GM19240 (cell line): ENCODE results near the gene NGF.
"Not testable (repeated sequence)": the region's sequence is repeated elsewhere in the genome, so short reads cannot be mapped to it uniquely, and the experiment has no call there.

Experiments used
- DNase-seq: peaks from one replicate; pipeline ENCODE4 v3.0.0; 2011; ENCODE audit warnings: low spot score; ENCODE audit not compliant: insufficient read length

The NGF gene

GRCh38 chr1:115310581-115311473 is 27.2 kb downstream of the NGF start:
- DNase-seq = no peak

- not testable (repeated sequence) for DNase-seq
Measured at GRCh38 chr1:115309504-115309903, 28.5 kb downstream of the NGF start.

DNA sequence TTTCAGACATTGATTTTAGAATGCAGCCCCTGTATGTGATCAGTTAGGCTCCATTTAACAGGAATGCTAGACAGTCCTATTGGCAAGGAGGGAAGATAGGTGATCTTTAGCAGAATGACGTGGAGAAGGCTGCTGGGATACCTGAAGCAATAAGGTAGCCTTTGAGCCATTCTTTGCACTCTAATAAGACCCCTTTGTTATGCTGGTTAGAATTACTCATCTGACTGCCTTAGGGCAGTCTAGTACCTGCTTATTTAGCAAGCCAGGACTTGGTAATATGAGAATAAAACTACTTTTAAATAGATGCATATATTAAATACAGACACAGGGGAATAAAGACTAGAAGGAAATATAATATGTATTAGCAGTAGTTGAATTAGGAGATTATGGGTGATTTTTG is 29.1 kb downstream of the NGF start:
- DNase-seq = no peak

DNA sequence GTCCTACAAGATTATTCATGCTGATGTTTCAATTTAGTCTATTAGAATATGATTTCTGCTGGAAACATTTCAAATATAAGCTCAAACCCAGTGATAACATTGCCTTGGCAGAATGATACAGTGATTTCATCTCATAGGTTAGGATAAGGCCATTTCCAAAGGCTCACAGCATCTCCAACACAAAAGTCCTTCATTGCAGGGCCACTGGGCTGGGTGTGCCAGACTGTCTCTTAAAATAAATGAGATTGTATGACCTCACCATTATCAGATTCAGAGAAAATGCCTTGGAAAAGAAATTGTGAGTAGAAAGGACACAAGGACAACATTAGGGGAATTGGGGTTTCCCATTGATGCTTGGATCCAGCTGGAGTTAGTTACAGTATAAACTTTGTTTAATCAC is 30.4 kb downstream of the NGF start:
- DNase-seq = no peak

DNA sequence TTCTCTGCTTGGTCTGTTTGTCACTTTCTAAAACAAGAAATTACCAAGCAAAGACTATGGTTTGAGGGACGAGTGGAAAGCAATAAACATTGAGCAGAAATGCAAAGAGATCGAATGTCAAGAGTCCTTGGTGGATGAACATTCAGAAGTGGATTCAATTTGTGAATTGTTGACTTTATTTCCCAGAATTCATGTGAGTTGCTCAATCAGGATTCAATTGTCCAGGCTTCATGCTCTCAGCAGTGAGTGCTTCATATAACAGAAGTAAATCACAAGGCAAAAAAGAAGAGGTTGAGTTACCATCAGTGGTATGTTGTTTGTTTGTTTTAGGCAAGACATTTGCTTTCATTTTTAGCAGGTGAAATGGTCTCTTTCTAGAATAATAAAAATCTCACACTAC is 31.9 kb downstream of the NGF start:
- no peak for DNase-seq

DNA sequence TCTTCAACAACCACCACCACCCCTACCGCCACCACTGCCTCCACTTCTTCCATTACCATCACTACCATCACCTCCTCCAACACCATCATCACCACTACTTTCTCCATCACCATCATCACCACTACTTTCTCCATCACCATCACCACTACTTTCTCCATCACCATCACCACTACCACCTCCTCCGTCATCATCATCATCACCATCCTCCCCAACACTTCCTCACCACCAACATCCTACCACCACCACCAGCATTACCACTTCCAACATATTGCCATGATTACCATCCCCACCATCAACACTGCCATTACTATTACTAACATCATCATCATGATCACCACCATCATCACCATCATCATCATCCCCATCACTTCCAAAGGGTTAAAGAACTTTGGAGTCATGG is 34.7 kb downstream of the NGF start:
- no peak for DNase-seq

DNA sequence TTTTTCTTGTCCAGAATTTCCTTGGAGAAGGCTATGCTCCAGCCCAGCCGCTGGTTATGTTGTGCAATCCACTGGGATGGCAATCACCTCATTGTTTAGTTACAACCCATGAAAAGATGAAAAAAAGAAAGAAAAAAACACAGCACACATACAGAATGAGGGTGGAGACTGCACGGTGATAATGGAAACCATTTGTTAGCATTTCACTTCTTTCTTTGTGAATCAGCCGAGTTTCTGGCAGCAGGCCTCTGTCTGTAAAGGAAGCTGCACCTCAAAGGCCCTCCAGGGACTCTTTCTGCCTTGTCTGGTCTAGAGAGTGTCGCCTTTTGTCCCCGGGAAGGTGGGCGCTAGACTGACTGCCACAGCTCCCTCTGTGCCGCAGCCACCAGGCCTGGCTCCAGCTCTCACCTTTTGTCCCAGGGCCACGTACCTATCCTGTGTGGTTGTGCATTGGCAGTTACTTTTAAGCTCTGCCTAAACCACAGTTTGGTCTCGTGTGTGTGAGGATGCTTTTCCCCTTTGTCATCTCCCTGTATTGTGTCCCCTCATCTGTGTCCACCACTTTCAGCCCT is 35.6 kb downstream of the NGF start:
- no peak for DNase-seq

DNA sequence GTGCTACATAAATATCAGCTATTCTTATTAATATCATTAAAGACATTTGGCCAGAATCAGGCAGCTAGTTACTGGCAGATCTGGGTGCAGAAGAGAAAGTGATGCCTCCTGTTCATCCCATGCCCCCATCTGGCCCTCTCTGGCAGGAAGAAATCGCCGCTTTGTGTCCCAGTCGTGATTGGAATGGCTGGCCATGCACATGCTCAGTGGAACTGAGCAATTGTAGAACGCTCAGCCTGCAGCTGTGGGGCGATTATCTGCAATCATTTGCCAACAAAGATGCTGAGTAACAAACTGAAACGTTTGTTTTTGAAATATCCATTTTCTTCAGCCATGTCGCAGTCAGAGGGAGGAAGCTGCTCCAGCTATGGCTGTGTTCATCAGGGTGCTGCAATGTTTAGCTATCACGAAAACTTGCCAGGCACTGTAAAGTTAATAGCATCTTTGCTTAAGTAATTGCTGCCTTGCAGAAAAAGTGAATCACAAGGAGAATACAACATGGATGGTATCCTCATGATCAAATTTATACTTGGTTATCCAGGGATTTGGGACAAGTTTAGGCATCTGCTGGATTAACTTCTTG is 36.5 kb downstream of the NGF start:
- no peak for DNase-seq

DNA sequence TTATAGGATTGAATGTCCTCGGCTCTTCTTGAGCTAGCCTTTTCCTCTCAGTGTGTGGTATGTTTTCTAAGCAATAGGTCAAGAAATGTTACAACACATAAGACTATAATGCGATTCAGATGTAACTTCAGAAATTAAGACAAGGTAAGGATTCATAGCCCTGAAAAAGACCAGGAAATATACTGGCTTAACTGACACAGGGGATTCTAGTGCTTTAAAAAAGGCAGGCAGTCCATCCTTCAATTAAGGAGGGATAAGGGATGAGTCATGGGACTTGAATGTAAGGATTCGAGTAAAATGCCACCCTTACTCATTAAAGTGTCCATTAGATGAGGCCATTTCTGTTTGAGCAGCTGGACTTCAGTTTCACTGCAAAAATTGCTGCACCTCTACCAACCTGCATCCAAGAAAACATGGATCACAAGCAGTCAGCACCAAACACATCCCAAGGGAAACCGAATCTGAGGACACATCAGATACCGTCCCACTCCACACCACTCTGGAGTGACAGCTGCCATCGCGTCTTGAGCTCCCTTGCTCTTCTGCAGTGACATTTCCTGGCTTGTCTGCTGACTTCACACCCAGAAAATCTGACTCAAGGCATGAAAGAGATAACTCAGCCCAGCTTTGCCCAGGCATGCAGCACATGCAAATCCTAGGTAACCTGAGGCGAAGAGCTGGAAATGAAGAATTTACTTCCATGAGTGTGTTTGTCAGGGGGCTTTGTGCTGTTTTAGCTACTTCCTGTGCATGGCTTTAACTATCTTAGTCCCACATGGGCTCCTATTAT is 37.8 kb downstream of the NGF start:
- no peak for DNase-seq

GRCh38 chr1:115299266-115299665 is 38.8 kb downstream of the NGF start:
- no peak for DNase-seq

- DNase-seq = peak; percentile 33
Measured at GRCh38 chr1:115296981-115297380, 41.1 kb downstream of the NGF start.

GRCh38 chr1:115295904-115296696 is 41.9 kb downstream of the NGF start:
- DNase-seq = no peak

DNA sequence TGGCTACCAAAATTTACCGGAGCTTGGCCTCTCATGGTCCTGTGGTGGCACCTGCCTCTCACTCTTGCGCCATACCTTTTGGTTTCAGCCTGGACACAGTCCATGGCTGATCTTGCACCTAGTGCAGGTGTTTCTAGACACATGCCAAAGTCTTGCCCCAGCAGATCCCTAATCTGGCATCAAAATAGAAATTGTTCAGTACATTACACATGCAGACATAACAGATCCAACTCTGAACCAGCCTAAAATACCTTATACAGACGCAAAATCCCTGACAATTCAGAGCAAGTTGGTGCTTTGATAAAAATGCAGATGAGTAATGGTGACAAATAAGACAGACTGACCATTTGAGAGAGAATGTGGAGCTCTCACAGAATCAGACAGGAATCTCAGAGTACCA is 44.1 kb downstream of the NGF start:
- DNase-seq = no peak

DNA sequence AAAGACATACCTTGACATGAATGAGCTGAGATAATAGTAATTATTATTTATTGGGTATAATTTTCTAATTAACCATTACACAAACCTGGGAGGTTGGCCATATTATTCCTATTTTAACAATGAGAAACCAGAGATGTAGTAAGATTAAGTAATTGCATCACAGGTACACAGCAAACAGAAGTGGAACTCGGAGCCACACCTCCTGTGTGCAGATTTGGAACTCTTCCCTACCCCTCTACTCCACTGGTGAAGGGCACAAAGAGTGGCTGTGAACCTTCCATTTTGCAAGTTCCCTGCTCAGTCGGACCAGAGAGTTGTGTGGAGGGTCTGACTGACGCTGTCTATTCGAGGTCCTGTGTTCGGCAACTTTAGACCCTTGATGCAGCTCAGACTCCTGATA is 45.0 kb downstream of the NGF start:
- DNase-seq = no peak

- no peak for DNase-seq
Measured at GRCh38 chr1:115291741-115292140, 46.3 kb downstream of the NGF start.

DNA sequence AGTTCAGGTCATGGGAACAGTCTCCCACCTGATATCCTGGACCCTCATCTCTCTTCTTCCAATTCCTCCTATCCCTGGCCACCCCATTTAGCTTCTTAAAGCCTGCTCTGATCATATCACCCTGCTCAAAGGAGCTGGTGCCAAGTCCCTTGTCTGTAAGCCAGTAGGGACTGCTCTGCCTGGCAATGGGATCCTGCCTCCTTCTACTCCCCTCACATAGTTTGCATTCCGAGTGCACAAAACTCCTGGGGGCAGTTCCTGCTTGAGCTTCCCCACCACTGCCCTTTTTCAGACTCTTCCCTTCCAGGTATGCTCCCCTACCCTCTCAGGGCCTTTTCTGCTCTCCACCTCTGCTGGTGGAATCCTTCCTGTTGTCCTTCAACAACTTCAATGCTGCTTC is 48.1 kb downstream of the NGF start:
- no peak for DNase-seq

- no peak for DNase-seq
Measured at GRCh38 chr1:115288591-115289198, 49.4 kb downstream of the NGF start.

DNA sequence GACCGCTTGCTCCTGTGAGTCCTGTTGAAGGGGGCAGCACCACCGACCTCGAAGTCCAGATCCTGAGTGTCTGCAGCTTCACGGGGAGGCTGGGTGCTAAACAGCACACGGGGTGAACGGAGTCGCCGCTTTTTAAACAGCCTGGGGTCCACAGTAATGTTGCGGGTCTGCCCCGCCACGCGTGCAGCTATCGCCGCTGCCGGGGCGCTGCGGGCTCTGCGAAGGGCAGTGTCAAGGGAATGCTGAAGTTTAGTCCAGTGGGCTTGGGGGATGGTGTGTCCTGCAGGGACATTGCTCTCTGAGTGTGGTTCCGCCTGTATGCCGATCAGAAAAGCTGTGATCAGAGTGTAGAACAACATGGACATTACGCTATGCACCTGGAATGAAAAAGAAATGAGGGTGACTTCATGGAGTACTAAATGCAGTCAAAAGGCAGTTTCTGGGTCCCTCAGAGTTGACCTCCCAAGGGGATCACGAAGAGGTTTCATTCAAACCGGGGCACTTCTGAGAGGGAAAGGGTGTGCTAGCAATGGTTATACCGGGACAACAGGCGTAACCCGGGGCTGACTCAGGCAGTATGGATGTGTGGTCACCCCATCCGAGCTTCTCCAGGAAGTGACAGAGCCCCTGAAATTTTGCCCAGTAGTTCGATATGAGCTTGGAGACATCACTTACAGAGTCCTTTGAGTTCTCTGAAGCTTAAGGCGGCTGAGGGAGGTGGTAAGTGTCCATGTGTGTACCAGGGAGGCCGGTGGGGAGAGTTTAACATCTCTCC is 51.4 kb downstream of the NGF start:
- no peak for DNase-seq

DNA sequence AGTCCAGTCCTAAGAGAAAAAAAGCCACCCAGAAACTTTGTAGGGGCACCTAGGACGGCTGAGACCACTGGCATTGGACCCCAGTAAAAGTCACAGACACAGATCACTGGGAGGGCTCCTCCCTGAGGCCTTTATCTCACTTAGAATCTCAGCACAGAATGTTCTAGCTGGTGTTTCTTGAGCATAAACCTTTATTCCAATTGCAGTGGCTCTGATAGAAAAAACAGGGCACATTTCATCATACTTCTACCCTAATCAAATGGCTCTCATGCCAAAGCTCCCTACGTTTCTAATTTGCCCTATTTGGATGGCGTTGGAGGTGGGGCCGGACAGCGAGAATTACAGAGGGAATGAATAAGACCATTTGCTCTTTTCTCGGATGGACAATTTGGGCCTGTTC is 53.8 kb downstream of the NGF start:
- DNase-seq = no peak

- no peak for DNase-seq
Measured at GRCh38 chr1:115283681-115284146, 54.3 kb downstream of the NGF start.
